B cell (primary cell): ENCODE results near the gene PIK3CD. TPM values are rescaled to one million over a fixed set of nuclear protein-coding genes. Genes with fewer than 3 reads are reported as not detected.
A peak's percentile ranks its signal among the peaks of the same experiment; 100 is the strongest.

Source experiments
- ATAC-seq: fragments of 200-7000 bp; cut with Tn5 transposase; one replicate; pipeline ENCODE4 v1.10.0; 2021; ENCODE audit warnings: low read depth, mild to moderate bottlenecking, moderate number of reproducible peaks, moderate library complexity
- CTCF ChIA-PET: fragments of 350-600 bp; sonication (Branson Sonifier 250); formaldehyde crosslinking; loops from one replicate; lab custom pipeline; 2021; ENCODE audit warnings: antibody characterized with exemption, inconsistent platforms; lab: Charles Lee
- POLR2A ChIA-PET: fragments of 350-600 bp; sonication (Branson Sonifier 250); formaldehyde crosslinking; loops from one replicate; lab custom pipeline; 2021; ENCODE audit warnings: antibody characterized with exemption; lab: Charles Lee
- DNase-seq: peaks from one replicate; pipeline ENCODE4 v3.0.0; 2013
- H2AFZ ChIP-seq: 2 replicates; pipeline ENCODE4 v1.6.1; 2012; ENCODE audit warnings: mild to moderate bottlenecking, low read depth, low read length; ENCODE audit not compliant: insufficient read depth, poor library complexity, severe bottlenecking
- H3K27ac ChIP-seq, 2 donors: 1 replicate in 1 of 2; 2 replicates in 1 of 2; pipeline ENCODE4 v1.5.1; 2012 to 2013; ENCODE audit warnings: low read length in 2 of 2, mild to moderate bottlenecking in 2 of 2, moderate library complexity in 1 of 2
- H3K27me3 ChIP-seq, 4 experiments: fragments of 200-600 bp in 1 of 4; sonication (generic) in 1 of 4; replicated peaks in 1 of 4; 1 replicate in 2 of 4; 2 replicates in 2 of 4; pipeline versions ENCODE4 v1.6.1 to v1.7.0; 2013 to 2016; ENCODE audit warnings: low read length in 3 of 4, mild to moderate bottlenecking in 2 of 4, mixed read lengths in 1 of 4, moderate library complexity in 1 of 4; ENCODE audit not compliant: insufficient read depth in 4 of 4, control insufficient read depth in 3 of 4; ENCODE audit errors: control extremely low read depth in 1 of 4
- H3K36me3 ChIP-seq, 2 experiments: replicated peaks in 1 of 2; 1 replicate in 1 of 2; 2 replicates in 1 of 2; pipeline versions ENCODE4 v1.6.1 to v1.7.1; 2013; ENCODE audit warnings: low read length in 1 of 2; ENCODE audit not compliant: insufficient read depth in 2 of 2, control insufficient read depth in 1 of 2; ENCODE audit errors: control extremely low read depth in 1 of 2, extremely low read depth in 1 of 2
- H3K4me1 ChIP-seq, 2 donors: fragments of 200-600 bp in 1 of 2; sonication (generic) in 1 of 2; 1 replicate in 1 of 2; 2 replicates in 1 of 2; pipeline versions ENCODE4 v1.5.1 to v1.6.1; 2013 to 2017; ENCODE audit warnings: low read length in 2 of 2; ENCODE audit not compliant: control insufficient read depth in 2 of 2, insufficient read depth in 2 of 2
- H3K4me2 ChIP-seq: replicated peaks from 2 replicates; pipeline ENCODE3; 2012; ENCODE audit warnings: mild to moderate bottlenecking, low read depth, low read length; ENCODE audit not compliant: poor library complexity, severe bottlenecking
- H3K4me3 ChIP-seq, 5 experiments: fragments of 200-600 bp in 1 of 5; sonication (generic) in 1 of 5; 1 replicate in 3 of 5; 2 replicates in 2 of 5; pipeline versions ENCODE4 v1.5.1 to v1.7.0; 2011 to 2016; ENCODE audit warnings: low read length in 4 of 5, mild to moderate bottlenecking in 4 of 5, low read depth in 2 of 5, control low read depth in 1 of 5, moderate library complexity in 1 of 5; ENCODE audit not compliant: insufficient read depth in 1 of 5; ENCODE audit errors: control extremely low read depth in 1 of 5, extremely low read depth in 1 of 5
- H3K79me2 ChIP-seq: fragments of 200-600 bp; sonication (generic); one replicate; pipeline ENCODE4 v1.6.0; 2016; ENCODE audit warnings: low read length; ENCODE audit not compliant: control insufficient read depth, insufficient read depth
- H3K9ac ChIP-seq: fragments of 200-600 bp; sonication (generic); 2 replicates; pipeline ENCODE4 v1.6.1; 2017; ENCODE audit warnings: mild to moderate bottlenecking, low read length, moderate library complexity
- H3K9me3 ChIP-seq, 3 donors: one replicate each; pipeline versions ENCODE4 v1.6.1 to v1.7.1; 2013; ENCODE audit warnings: low read length in 2 of 3; ENCODE audit not compliant: control insufficient read depth in 2 of 3, insufficient read depth in 1 of 3; ENCODE audit errors: control extremely low read depth in 1 of 3
- H4K20me1 ChIP-seq: 2 replicates; pipeline ENCODE4 v1.6.0; 2012; ENCODE audit warnings: mild to moderate bottlenecking, low read length; ENCODE audit not compliant: insufficient read depth, control insufficient read depth, poor library complexity, severe bottlenecking
- H3K27ac Mint-ChIP-seq: one replicate; pipeline ENCODE4 v1.8.0; 2021; ENCODE audit warnings: mixed read lengths
- H3K27me3 Mint-ChIP-seq: one replicate; pipeline ENCODE4 v1.8.0; 2021; ENCODE audit warnings: mixed read lengths
- H3K4me1 Mint-ChIP-seq: one replicate; pipeline ENCODE4 v1.8.0; 2021; ENCODE audit warnings: mixed read lengths
- H3K4me3 Mint-ChIP-seq: one replicate; pipeline ENCODE4 v1.8.0; 2021; ENCODE audit warnings: mixed read lengths
- H3K9me3 Mint-ChIP-seq: one replicate; pipeline ENCODE4 v1.8.0; 2022; ENCODE audit warnings: mixed read lengths; ENCODE audit not compliant: insufficient read depth
- CTCF ChIP-seq: fragments of 200-600 bp; IDR thresholded peaks from one replicate; pipeline ENCODE4 v1.8.0; 2022; ENCODE audit warnings: antibody characterized with exemption, mild to moderate bottlenecking
- EZH2 ChIP-seq: IDR thresholded peaks from 2 replicates; pipeline ENCODE4 v1.6.1; 2012; ENCODE audit warnings: borderline replicate concordance, low read depth, mild to moderate bottlenecking, moderate library complexity, low read length; ENCODE audit not compliant: insufficient read depth, poor library complexity, severe bottlenecking
- WGBS: methylation state at CpG from one replicate; pipeline ENCODE4 v1.1.5; 2013; ENCODE audit warnings: missing lambda C conversion rate; ENCODE audit not compliant: insufficient coverage; 5-methylcytosine and 5-hydroxymethylcytosine counted together
- intact Hi-C: fragments of 100-400 bp; cut with micrococcal nuclease; formaldehyde crosslinking; loops from one replicate; pipeline ENCODE4 v1.10.0; 2022
- polyA plus RNA-seq: library from polyadenylated mRNA; depleted of rRNA; stranded (reverse); fragments of >200 nt; gene quantifications from 2 replicates; pipeline ENCODE4 v1.2.3, GENCODE V29; 2012
- total RNA-seq, 2 donors: library from RNA; stranded (reverse); fragments of 120-200 nt in 1 of 2; gene quantifications; 1 replicate in 1 of 2; 2 replicates in 1 of 2; pipeline versions ENCODE4 v1.2.3 to v1.2.4, GENCODE V29; 2013 to 2022

Gene PIK3CD
- total and polyA plus RNA-seq, 2 donors (not counting 1 experiment from before 2014, with no cell fraction given) = 144 to 222 TPM

DNA sequence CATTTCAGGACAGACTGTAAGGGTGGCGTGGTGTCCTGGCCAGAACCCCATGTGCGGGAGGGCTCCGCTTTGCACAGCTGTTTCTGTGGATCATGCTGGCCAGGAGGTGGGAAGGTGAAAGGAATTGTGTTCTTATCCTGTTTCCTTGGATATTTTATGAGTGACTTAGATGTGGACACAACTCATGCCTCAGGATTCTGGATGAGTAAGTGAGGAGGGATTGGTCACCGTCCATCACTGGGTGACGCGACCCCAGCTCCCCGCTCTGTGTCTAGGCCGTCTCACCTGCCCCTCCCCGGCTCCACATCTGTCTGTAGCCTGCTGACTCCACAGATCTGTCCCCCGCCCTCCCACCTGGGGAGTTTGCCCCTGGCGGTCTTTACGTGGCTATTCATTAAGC is 48.8 kb downstream of the PIK3CD start:
- Histone ChIP-seq H3K4me1 (peaks cover 38 to 50% of the 10 kb centered on the region in 2 donors), H3K79me2 (peaks cover 97% of the 10 kb centered on the region), H3K9ac (no peak overlapping the region), H3K27me3 (no peaks in the 10 kb centered on the region), H3K36me3 (peaks cover 7 to 57% of the 10 kb centered on the region in 2 experiments), H3K27ac (peak overlapping the region in 1 of 2 donors; percentile 48), H3K4me3 (no peak overlapping the region), H2AFZ (no peak overlapping the region), H4K20me1 (peaks cover 84% of the 10 kb centered on the region), H3K4me2 (no peak overlapping the region), H3K9me3 (peaks cover 0 to 16% (median 2%) of the 10 kb centered on the region in 3 donors)
- DNase-seq = no peak
- CTCF ChIA-PET = no interaction called here
- WGBS = 96% methylated on average over 8 of the region's 12 CpGs
- H3K27me3 Mint-ChIP-seq = no peaks in the 10 kb centered on the region
- peak overlapping the region; percentile 46 for H3K27ac Mint-ChIP-seq
- no peak for TF ChIP-seq EZH2
- TF ChIP-seq CTCF = no peak
- intact Hi-C loops = loop anchor here (5.0 kb wide), 1 partner anchor 73 kb away; no protein-coding TSS in a partner anchor
- POLR2A ChIA-PET = no interaction called here
- no peak overlapping the region for H3K4me3 Mint-ChIP-seq
- peaks cover 57% of the 10 kb centered on the region for H3K4me1 Mint-ChIP-seq
- no peak for ATAC-seq
- H3K9me3 Mint-ChIP-seq = peaks cover 5% of the 10 kb centered on the region

- Histone ChIP-seq H3K9ac (no peak overlapping the region), H3K4me1 (peaks cover 39 to 51% of the 10 kb centered on the region in 2 donors), H3K79me2 (peaks cover 98% of the 10 kb centered on the region), H2AFZ (no peak overlapping the region), H3K4me2 (no peak overlapping the region), H3K27ac (peak overlapping the region in 1 of 2 donors; percentile 59), H3K4me3 (no peak overlapping the region), H3K36me3 (peaks cover 8 to 58% of the 10 kb centered on the region in 2 experiments), H4K20me1 (peaks cover 93% of the 10 kb centered on the region), H3K27me3 (no peaks in the 10 kb centered on the region), H3K9me3 (peaks cover 0 to 16% (median 2%) of the 10 kb centered on the region in 3 donors)
- ATAC-seq (no peak), DNase-seq (no peak)
- WGBS = 43% methylated on average over 3 of the region's 4 CpGs
- Mint-ChIP-seq H3K27ac (no peak overlapping the region), H3K4me3 (no peak overlapping the region), H3K9me3 (peaks cover 5% of the 10 kb centered on the region), H3K4me1 (peaks cover 61% of the 10 kb centered on the region), H3K27me3 (no peaks in the 10 kb centered on the region)
- ChIA-PET POLR2A (interaction anchor here (0.5 to 0.7 kb wide), 2 partner anchors 24 to 31 kb away, joined by 3 to 9 read pairs; no protein-coding TSS in a partner anchor), CTCF (interaction anchor here (0.7 to 6.3 kb wide), 6 partner anchors 14 to 472 kb away, joined by 3 to 42 read pairs (median 7); no protein-coding TSS in a partner anchor)
- TF ChIP-seq EZH2 (no peak), CTCF (no peak)
- intact Hi-C loops = loop anchor here (5.0 kb wide), 1 partner anchor 74 kb away; no protein-coding TSS in a partner anchor
Observed at GRCh38 chr1:9701665-9702064, 50.1 kb downstream of the PIK3CD start.
